Measurements from ENCODE around the gene MYO1D. TPM values are rescaled to one million over a fixed set of nuclear protein-coding genes. Genes with fewer than 3 reads are reported as not detected.

Gene MYO1D
- total and polyA plus RNA-seq, 8 donors: 22.0 to 92.8 (median 27.4) TPM

DNA sequence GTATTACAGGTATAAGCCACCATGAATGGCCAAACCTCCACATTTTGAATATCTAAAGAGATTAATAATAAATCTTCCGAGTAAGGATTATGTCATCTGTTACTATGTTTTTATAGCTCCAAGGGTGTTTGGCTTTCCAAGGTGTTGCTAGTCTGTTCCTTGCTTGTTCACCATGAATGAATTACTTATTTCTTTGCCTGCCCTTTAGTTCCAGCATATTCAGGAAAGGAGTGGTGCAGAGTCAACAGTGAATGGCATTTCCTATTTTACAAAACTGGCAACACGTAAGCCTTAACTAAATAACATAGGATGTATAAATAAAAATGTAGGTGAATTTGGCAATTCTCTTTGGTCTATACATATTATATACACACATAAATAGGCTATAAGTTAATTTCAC lies 70.3 kb downstream of the MYO1D start:
- DNase-seq (no peak), ATAC-seq (peak; percentile 57)
- H3K4me1 ChIP-seq: peaks cover 0 to 3% of the 10 kb centered on the region in 2 donors
- no peak overlapping the region for H3K4me3 ChIP-seq
- TF ChIP-seq, protein P1, sequence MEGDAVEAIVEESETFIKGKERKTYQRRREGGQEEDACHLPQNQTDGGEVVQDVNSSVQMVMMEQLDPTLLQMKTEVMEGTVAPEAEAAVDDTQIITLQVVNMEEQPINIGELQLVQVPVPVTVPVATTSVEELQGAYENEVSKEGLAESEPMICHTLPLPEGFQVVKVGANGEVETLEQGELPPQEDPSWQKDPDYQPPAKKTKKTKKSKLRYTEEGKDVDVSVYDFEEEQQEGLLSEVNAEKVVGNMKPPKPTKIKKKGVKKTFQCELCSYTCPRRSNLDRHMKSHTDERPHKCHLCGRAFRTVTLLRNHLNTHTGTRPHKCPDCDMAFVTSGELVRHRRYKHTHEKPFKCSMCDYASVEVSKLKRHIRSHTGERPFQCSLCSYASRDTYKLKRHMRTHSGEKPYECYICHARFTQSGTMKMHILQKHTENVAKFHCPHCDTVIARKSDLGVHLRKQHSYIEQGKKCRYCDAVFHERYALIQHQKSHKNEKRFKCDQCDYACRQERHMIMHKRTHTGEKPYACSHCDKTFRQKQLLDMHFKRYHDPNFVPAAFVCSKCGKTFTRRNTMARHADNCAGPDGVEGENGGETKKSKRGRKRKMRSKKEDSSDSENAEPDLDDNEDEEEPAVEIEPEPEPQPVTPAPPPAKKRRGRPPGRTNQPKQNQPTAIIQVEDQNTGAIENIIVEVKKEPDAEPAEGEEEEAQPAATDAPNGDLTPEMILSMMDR (IDR thresholded peaks at IDR 0.05): no peak
- H3K9me3 ChIP-seq: no peaks in the 10 kb centered on the region
- no peaks in the 10 kb centered on the region for H3K27me3 ChIP-seq
- no peak overlapping the region for H3K27ac ChIP-seq
- intact Hi-C loops (cut with DNase I): no loop called here
- H3K36me3 ChIP-seq: no peaks in the 10 kb centered on the region

DNA sequence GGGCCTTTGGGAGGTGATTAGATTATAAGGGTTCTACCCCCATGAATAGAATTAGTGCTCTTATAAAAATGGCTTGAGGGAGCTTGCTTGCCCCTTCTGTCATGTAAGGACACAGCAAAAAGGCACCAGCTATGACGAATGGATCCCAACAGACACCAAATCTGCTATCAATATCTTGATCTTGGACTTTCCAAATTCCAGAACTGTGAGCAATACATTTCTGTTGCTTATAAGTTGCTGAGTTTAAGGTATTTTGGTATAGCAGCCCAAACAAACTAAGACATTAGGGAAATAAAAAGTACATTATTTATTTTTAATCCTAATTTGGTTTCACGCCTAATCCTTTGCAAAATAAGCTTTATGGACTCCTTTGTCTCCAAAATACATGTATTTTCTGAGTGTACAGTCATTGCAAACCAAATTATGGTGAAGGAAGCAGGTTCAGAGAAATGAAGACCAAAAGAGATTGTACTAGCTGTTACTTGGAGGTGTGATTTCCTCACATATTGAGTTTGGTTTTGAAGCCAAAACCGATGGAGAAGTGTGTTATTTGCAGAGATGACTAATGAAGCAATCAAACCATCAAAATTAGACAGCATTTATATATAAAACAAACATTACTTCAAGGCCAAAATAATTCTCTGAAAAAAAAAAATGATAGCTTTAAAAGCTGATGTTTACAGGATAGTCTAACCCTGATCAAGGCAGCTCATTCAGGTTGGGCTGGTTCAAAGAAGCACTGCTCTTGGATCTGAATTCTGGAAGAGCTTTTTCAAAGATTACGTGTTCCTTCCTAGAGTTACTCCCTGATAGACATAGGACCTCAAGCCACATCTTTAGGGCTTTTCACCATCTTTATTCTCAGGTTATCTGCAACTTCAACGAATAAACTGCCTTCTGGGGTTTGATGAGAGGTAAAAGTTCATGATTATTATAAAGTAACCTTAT lies 71.6 kb downstream of the MYO1D start:
- Histone ChIP-seq H3K36me3 (no peaks in the 10 kb centered on the region), H3K4me1 (peaks cover 0 to 3% of the 10 kb centered on the region in 2 donors), H3K27me3 (no peaks in the 10 kb centered on the region), H3K27ac (no peak overlapping the region), H3K9me3 (no peaks in the 10 kb centered on the region), H3K4me3 (no peak overlapping the region)
- TF ChIP-seq, protein P1 (IDR thresholded peaks at IDR 0.05): no peak
- intact Hi-C loops (cut with DNase I): no loop called here
- DNase-seq (no peak), ATAC-seq (no peak)

DNA sequence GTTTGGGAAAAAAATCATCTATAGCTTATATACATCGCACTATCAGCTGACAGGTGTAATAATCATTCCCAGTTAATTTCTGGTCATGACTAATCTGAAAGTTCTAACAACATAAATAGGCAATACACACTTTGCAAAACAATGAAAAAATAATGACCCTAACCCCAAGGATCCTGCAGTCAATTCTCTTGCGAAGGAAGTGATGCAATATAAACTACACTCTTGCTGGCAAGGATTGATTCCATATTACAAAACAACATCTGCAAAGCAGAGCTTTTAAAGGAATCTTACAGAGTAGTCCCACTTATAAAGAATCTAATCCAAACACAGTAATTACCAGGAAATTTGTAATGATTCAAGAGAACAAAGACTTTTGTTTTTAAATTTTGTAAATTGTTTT lies 73.4 kb downstream of the MYO1D start:
- DNase-seq (peak in 1 of 4 donors; percentile 72), ATAC-seq (no peak)
- Histone ChIP-seq H3K27ac (no peak overlapping the region), H3K36me3 (no peaks in the 10 kb centered on the region), H3K4me3 (no peak overlapping the region), H3K4me1 (peaks cover 0 to 3% of the 10 kb centered on the region in 2 donors), H3K9me3 (no peaks in the 10 kb centered on the region), H3K27me3 (no peaks in the 10 kb centered on the region)
- TF ChIP-seq, protein P1 (IDR thresholded peaks at IDR 0.05): no peak
- intact Hi-C loops (cut with DNase I): no loop called here

DNA sequence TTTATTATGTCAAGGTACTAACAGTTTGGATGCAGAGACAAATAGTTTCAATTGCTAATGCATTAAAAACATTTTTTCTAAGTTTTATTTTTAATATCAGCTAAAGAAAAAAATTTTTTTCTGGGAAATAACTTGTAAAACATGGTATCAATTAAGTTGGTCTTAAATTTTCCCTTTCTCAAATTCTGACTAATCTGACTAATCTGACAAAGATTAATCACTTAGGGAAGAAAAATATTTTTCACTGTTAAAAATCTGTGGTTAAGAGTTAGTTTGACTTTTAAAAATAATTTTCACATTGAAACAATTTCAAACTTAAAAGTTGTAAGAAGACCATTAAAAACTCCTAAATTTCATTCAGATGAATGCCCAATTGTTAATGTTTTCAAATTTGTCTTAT lies 74.6 kb downstream of the MYO1D start:
- ATAC-seq (no peak), DNase-seq (no peak)
- TF ChIP-seq, protein P1 (IDR thresholded peaks at IDR 0.05): no peak
- Histone ChIP-seq H3K36me3 (no peaks in the 10 kb centered on the region), H3K27ac (no peak overlapping the region), H3K4me1 (peaks cover 0 to 3% of the 10 kb centered on the region in 2 donors), H3K27me3 (no peaks in the 10 kb centered on the region), H3K9me3 (no peaks in the 10 kb centered on the region), H3K4me3 (no peak overlapping the region)
- intact Hi-C loops (cut with DNase I): no loop called here

DNA sequence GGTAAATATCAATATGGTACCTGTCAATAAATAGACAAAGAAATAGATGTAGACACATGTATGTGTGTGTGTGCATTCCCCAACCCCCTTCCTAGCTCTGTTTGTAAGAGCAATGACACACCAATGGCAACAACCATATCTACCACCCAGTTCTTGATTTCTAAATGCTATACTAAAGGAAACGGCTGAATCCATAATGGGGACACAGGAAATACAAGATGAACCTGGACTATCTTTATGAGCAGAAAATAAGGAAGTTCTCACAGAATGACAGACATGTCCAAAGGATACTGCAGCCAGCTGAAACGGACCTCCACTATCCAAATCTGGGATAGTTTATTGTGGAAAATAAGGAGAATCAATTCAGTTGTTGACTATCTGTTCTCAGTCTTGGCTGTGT lies 75.3 kb downstream of the MYO1D start:
- Histone ChIP-seq H3K9me3 (no peaks in the 10 kb centered on the region), H3K4me3 (no peak overlapping the region), H3K36me3 (no peaks in the 10 kb centered on the region), H3K27me3 (no peaks in the 10 kb centered on the region), H3K27ac (peak overlapping the region in 1 of 2 donors; percentile 4), H3K4me1 (no peaks in the 10 kb centered on the region)
- TF ChIP-seq, protein P1 (IDR thresholded peaks at IDR 0.05): no peak
- intact Hi-C loops (cut with DNase I): no loop called here
- no peak for DNase-seq
- no peak for ATAC-seq
